GM04504 (cell line): ENCODE data around the gene SSX7.
"Not testable (repeated sequence)": the region's sequence is repeated elsewhere in the genome, so short reads cannot be mapped to it uniquely, and the experiment has no call there.

ENCODE experiments used
- DNase-seq: peaks from one replicate; pipeline ENCODE4 v3.0.0-alpha.2; 2012; ENCODE audit warnings: low read depth

The SSX7 gene, protein sequence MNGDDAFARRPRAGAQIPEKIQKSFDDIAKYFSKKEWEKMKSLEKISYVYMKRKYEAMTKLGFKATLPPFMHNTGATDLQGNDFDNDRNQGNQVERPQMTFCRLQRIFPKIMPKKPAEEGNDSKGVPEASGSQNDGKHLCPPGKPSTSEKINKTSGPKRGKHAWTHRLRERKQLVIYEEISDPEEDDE

DNA sequence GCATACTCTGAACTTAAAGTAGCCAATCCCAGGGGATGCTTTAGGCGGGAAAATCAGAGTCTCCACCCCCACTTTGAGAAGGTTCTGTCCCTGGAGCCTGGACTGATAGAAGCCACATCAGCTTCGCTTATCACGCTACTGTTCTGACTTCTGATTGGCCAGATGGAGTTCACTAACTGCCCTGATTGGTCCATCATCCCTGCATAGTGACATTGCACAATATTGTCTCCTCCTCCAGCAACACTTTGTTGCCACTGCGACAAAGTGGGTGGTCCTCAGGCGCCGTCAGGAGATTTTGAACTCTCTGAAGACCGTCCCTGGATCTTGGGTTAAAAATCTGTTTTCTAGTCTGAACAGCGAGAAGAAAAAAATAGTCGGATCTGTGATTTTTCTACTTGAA, at the start of gene SSX7:
Gene SSX7 (minus strand): TSS at position 101 of the 400 bp plus-strand sequence. CDS start 1,428 bp downstream, outside the sequence.
- not testable (repeated sequence) for DNase-seq

DNA sequence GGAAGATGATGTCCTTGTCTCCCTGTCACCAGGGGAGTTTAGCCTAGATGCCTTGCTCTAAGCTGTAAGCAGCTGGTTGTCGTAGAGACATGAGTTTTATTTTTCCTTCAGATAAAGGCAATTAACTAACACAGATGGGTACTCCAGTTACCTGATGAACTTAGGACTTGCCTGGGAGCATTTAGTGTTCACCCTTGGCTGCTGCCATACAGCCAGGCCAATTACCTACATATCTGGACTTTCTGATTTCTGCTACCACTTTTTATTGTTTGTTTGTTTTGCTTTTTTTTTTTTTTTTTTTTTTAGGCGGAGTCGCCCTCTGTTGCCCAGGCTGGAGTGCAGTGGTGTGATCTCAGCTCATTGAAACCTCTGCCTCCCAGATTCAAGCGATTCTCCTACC, 37.3 kb upstream of the SSX7 start:
- DNase-seq = not testable (repeated sequence)

DNA sequence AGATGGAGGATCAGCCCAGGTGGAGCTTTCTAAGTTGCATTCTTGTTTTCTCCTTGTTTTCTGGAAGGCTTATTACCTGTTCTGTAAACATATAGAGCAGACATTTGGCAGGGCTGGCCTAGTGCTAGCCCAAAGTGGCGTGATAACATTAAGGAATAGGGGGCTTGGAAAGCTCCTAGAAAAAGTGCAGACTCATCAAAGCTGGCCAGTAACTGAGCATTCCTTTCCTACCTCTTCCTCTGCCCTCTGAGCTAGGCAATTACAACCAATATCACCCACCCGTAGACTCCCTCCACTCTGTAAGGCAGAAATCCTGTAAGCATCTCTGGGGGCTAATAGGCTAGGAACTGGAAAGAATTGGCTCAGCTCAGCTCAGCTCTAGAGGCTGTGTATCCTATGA, 7.5 kb upstream of the SSX7 start:
- DNase-seq = not testable (repeated sequence)

DNA sequence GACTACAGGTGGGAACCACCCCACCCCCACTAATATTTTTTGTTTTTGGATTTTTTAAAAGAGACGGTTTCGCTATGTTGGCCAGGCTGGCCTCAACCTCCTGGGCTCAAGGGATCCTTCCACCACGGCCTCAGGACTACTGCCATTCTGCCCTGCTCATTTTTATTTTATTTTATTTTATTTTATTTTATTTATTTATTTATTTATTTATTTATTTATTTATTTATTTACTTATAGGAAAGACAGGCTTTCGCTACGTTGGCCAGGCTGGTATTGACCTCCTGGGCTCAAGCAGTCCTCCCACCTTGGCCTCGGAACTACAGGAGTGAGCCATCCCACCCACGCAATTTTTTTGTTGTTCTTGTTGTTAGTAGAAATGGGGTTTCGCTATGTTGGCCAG, 775 bp upstream of the SSX7 start:
- DNase-seq = not testable (repeated sequence)

DNA sequence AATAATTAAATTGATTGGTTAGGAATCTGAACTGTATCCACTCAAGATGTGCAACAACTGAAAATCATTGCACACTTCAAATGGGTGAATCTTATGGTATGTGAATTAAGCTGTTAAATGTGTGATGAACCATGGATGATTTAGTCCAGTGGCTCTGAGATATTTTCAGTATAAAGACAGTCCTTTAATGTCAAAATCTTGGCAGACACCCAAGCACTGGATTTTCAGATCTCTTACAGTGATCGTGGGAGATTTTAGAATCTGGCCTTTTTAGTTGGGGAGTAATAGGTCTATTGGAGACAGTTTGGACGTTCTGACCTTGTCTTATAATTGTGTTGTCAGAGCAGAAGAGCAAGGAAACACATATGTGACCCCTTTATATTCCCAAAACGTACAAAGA, 4.0 kb downstream of the SSX7 start:
- DNase-seq = not testable (repeated sequence)

DNA sequence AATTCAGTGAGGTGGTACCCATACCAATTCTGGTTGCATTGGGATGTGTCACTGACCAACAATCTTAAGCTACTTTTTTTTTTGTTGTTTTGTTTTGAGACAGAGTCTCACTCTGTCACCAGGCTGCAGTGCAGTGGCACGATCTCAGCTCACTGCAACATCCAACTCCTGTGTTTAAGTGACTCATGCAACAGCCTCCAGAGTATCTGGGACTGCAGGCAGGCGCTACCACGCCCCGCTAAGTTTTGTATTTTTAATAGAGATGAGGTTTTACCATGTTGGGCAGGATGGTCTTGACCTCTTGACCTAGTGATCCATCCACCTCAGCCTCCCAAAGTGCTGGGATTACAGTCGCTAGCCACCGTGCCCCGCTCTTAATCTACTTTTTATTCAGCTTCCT, 5.7 kb downstream of the SSX7 start:
- not testable (repeated sequence) for DNase-seq

DNA sequence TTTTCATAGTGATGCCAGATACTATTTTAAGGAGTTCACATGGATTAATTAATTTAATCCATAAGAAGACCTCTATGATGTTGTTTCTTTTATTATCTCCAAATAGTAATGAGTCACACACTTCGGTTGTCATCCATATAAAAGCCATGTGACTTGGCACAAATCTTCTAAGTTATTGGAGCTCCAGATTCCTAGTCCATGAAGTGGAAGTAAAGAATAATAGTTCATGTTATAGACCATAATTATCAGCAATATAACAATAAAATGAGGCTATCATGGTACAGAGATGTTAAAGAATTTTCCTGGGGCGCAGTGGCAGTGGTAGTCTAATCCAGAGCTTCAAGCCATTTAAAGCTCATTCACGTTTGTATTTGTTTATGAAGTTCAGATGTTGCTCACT, 26.2 kb downstream of the SSX7 start:
- DNase-seq = not testable (repeated sequence)

DNA sequence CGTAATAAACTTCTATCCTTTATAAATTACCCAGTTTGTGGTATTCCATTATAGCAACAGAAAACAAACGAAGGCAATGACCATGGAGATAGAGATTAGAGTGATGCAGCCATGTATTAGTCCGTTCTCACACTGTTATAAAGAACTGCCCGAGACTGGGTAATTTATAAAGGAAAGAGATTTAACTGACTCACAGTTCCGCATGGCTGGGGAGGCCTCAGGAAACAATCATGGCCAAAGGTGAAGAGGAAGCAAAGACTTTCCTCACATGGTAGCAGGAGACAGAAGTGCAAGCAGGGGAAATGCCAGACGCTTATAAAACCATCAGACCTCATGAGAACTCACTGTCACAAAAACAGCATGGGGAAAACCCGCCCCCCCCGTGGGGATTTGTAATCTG, 34.0 kb downstream of the SSX7 start:
- not testable (repeated sequence) for DNase-seq

DNA sequence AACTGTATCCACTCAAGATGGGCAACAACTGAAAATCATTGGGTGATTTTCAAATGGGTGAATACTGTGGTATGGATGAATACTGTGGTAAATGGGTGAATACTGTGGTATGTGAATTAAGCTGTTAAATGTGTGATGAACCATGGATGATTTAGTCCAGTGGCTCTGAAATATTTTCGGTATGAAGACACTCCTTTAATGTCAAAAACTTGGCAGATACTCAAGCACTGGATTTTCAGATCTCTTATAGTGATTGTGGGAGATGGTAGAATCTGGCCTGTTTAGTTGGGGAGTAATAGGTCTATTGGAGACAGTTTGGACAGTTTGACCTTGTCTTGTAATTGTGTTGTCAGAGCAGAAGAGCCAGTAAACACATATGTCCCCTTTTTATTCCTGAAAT, 45.7 kb downstream of the SSX7 start:
- no peak for DNase-seq

DNA sequence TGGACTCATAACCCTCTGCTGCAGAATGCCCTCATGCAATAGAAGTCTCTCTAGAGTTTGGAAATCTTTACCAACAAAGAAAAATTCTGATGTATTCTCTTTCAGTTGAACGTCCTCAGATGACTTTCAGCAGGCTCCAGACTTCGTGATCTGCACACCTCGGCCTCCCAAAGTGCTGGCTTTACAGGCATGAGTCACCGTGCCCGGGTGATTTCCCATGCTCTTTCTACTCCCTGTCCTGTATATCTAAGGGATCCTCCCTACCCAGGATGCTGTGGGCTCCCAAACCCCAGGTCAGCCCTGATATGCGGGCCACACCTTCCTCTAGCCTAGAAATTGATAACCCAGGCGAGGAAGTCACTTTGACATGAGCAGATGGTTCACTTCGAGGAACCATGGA, 51.5 kb downstream of the SSX7 start:
- not testable (repeated sequence) for DNase-seq

DNA sequence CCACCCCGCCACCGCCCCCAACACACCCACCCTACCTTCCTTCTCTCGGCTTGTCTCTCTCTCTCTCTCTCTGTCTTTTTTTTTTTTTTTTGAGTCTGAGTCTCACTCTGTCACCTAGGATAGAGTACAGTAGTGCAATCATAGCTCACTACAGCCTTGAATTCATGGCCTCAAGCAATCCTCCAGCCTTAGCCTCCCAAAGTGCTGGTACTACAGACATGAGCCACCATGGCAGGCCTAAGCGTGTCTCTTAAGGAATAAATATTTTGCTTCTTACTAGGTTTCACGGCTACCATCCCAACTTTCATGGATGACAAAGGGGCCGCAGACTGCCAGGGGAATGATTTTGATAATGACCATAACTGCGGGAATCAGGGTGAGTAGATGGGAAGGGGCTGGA, 55.8 kb downstream of the SSX7 start:
- no peak for DNase-seq

DNA sequence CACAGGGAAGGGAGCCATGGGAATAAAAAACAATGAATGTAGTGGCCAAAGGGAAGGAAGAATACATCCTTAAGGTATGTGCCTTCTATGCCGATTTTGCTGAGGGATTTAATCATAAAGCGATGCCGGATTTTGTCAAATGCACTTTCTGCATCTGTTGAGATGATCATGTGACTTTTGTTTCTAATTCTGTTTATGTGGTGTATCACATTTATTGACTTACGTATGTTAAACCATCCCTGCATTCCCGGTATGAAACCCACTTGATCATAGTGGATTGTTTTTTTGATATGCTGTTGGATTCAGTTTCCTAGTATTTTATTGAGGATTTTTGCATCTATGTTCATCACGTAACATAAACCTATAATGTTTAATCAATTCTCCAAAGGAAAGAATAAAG, 60.0 kb downstream of the SSX7 start:
- DNase-seq = no peak
